WI38 (cell line): Measurements from ENCODE around the gene CCS.

Experiments
- H3K4me3 ChIP-seq: 2 replicates; pipeline ENCODE4 v1.5.1; 2011; ENCODE audit warnings: low read depth, mild to moderate bottlenecking, control low read depth, low read length
- TF ChIP-seq, protein P1 (sequence below): IDR thresholded peaks from 2 replicates; pipeline ENCODE4 v1.5.1; 2012; ENCODE audit warnings: low read depth, mild to moderate bottlenecking, control low read depth, low read length

The CCS gene

DNA sequence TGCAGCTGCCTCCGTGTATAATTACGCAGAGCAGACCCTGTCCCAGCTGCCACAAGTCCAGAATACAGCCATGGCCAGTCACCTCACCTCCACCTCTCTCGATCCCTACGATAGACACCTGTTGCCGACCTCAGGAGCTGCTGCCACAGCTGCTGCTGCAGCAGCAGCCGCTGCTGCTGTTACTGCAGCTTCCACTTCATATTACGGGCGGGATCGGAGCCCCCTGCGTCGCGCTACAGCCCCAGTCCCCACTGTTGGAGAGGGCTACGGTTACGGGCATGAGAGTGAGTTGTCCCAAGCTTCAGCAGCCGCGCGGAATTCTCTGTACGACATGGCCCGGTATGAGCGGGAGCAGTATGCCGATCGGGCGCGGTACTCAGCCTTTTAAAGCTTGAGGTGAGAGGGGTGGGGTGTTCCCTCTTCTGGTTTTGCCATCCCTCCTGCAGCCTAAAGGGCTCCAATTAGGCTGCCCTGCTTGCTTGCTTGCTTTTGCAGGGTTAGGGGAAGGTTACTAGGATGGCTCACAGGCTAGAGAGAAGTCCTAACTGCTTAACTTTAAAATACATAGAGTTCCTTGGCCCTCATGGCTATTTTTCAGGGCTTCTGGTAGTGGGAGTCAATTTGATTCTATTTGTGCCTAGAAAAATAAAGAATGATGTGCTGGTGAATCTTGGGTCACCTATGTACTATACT, 50.9 kb downstream of the CCS start:
- TF ChIP-seq, protein P1, sequence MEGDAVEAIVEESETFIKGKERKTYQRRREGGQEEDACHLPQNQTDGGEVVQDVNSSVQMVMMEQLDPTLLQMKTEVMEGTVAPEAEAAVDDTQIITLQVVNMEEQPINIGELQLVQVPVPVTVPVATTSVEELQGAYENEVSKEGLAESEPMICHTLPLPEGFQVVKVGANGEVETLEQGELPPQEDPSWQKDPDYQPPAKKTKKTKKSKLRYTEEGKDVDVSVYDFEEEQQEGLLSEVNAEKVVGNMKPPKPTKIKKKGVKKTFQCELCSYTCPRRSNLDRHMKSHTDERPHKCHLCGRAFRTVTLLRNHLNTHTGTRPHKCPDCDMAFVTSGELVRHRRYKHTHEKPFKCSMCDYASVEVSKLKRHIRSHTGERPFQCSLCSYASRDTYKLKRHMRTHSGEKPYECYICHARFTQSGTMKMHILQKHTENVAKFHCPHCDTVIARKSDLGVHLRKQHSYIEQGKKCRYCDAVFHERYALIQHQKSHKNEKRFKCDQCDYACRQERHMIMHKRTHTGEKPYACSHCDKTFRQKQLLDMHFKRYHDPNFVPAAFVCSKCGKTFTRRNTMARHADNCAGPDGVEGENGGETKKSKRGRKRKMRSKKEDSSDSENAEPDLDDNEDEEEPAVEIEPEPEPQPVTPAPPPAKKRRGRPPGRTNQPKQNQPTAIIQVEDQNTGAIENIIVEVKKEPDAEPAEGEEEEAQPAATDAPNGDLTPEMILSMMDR = no peak
- H3K4me3 ChIP-seq = no peak overlapping the region

DNA sequence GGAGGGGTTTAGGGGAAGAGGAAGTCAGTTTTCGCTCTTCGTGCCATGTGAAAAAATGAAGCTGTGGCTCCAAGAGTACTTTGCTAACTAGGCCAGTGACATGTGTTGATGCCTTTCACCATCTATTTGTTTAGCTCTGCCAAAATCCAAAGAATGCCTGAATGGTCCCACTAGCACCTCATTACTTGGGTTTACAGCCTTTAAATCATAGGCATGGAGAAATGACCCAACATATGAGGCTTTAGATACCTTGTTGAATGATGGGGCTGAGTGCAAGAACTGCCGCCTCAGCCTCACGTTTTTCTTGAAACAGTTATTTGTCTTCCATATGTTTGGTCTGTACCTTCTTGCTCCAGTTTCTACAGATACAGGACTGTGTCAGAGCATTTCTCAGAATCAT, 53.8 kb downstream of the CCS start:
- TF ChIP-seq, protein P1 = no peak
- no peak overlapping the region for H3K4me3 ChIP-seq

DNA sequence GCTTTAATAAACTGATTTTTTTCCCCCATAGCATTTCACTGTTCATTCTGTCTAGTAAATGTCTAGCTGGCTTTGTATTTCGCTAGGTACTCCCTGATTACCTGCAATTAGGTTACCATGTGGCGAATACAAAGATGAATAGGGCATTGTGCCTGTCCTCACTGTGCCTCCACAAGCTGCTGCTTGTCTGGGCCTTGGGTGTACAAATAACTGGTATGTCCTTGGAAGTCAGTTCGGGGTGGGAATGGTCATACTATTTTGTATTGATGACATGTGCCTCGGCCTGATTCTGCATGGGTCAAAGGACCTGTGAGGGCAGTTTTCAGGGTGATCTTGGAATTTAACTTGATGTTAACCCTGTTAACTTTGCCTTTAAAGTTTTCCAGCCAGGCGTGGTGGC, 56.9 kb downstream of the CCS start:
- TF ChIP-seq, protein P1 = no peak

DNA sequence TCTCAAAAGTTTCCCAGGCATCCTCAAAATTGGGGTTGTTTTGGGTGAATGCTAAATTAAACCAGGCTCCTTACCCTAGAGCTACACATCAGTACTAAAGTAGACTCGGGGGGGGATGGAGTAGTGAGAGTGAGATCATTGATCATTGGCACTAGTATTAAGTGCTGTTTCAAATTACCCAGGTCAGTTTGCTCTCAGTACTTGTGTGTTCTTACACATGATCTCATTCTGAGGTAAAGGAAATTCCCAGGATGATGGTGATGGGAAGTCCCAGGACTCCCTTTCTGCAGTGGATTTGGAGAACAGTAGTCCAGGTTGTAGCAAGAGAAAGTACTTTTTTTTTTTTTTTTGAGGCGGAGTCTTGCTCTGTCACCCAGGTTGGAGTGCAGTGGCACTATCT, 58.0 kb downstream of the CCS start:
- TF ChIP-seq, protein P1 = no peak
- no peak overlapping the region for H3K4me3 ChIP-seq

More for the DNA sequence above, 56.9 kb downstream of the CCS start:
- H3K4me3 ChIP-seq = no peak overlapping the region

DNA sequence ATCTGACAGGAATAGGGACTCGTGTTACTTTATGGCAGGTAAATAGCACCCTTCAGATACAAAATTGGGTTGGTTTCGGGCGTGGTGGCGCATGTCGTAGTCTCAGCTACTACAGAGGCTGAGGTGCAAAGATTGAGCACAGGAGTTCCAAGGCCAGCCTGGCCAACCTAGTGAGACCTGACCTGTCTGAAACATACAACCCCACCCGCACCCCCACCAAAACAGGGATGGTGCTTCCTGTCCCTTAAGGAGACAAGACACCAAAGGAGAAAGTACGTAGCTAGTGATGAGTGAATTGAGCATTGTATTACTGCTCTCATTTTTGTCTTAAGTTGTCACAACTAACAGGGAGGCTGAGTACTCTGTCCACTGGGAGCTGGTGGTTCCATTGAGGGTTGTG, 59.7 kb downstream of the CCS start:
- TF ChIP-seq, protein P1 = no peak
- no peak overlapping the region for H3K4me3 ChIP-seq

DNA sequence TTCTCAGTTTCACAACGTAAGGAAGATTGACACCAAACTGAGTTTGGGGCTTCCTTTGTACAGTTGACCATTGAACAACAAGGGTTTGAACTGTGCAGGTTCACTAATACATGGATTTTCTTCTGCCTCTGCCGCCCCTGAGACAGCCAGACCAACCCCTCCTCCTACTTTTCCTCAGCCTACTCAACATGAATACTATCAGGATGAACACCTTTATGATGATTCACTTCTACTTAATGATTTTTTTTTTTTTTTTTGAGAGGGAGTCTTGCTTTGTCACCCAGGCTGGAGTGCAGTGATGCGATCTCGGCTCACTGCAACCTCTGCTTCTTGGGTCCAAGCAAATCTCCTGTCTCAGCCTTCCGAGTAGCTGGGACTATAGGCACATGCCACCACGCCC, 60.1 kb downstream of the CCS start:
- no peak overlapping the region for H3K4me3 ChIP-seq
- TF ChIP-seq, protein P1 = no peak
